Stimulated activated effector memory CD8-positive, alpha-beta T cell treated with anti-CD3 and anti-CD28 coated beads, Interleukin-12 subunit alpha, Interleukin-12 subunit beta, amount 100 ng/mL, for 72 hours (primary cell): Measurements from ENCODE around the gene SIRT4.
"Not testable (repeated sequence)": the region's sequence is repeated elsewhere in the genome, so short reads cannot be mapped to it uniquely, and the experiment has no call there.

Source experiments
- ATAC-seq: fragments of 150-1000 bp; cut with Tn5 transposase; 2 replicates; pipeline ENCODE4 v1.10.0; 2021
- DNase-seq, 2 donors: peaks; one replicate each; pipeline ENCODE4 v3.0.0; 2021 to 2022; ENCODE audit warnings: low spot score in 2 of 2
- H3K27ac Mint-ChIP-seq: one replicate; pipeline ENCODE4 v1.8.0; 2022; ENCODE audit warnings: mild to moderate bottlenecking, mixed read lengths
- H3K36me3 Mint-ChIP-seq: one replicate; pipeline ENCODE4 v1.8.0; 2022; ENCODE audit warnings: mild to moderate bottlenecking, mixed read lengths
- H3K4me1 Mint-ChIP-seq: one replicate; pipeline ENCODE4 v1.8.0; 2022; ENCODE audit warnings: mixed read lengths
- H3K4me3 Mint-ChIP-seq: one replicate; pipeline ENCODE4 v1.8.0; 2022; ENCODE audit warnings: mild to moderate bottlenecking, mixed read lengths
- H3K9me3 Mint-ChIP-seq: one replicate; pipeline ENCODE4 v1.8.0; 2022; ENCODE audit warnings: mixed read lengths

SIRT4 gene

GRCh38 chr12:120317224-120318105 is 15.3 kb downstream of the SIRT4 start:
- peak; percentile 100 for DNase-seq
- no peaks in the 10 kb centered on the region for H3K9me3 Mint-ChIP-seq
- ATAC-seq, result peak; percentile 100
- peak overlapping the region; percentile 91 for H3K4me3 Mint-ChIP-seq
- H3K27ac Mint-ChIP-seq, result peak overlapping the region; percentile 98
- peaks cover 12% of the 10 kb centered on the region for H3K36me3 Mint-ChIP-seq
- H3K4me1 Mint-ChIP-seq, result peaks cover 15% of the 10 kb centered on the region

DNA sequence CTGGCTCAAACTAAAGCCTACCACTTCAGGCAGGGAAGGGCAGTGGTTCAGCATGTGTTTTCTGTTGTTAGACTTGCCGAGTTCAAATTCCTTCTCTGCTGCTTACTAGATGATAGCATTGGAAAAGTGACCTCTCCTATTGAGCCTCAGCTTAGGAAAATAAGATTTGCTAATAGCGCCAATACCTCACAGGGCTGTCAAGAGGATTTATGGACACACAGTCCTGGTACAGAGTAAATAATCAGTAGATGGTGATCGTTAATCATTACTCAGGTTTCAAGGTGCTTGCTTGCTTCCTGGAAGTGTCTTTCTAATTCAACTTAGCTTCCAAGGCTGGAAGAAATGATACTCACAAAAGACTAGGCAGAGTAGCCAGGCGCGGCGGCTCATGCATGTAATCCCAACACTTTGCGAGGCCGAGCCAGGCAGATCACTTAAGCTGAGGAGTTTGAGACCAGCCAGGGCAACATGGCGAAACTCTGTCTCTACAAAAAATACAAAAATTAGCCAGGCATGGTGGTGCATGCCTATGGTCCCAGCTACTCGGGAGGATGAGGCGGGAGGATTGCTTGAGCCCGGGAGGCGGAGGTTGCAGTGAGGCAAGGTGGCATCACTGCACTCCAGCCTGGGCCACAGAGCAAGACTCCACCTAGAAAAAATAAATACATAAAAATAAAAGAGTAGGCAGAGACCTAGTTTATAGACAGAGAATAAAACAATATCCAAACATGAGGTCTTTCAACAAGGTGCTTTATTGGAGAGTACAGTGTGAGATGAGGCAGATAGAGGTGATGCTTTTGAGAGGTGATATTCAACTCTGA is 19.5 kb downstream of the SIRT4 start:
- no peak for DNase-seq
- H3K4me1 Mint-ChIP-seq, result peaks cover 13% of the 10 kb centered on the region
- no peak for ATAC-seq
- peaks cover 12% of the 10 kb centered on the region for H3K36me3 Mint-ChIP-seq
- H3K27ac Mint-ChIP-seq, result no peak overlapping the region
- H3K9me3 Mint-ChIP-seq, result no peaks in the 10 kb centered on the region
- H3K4me3 Mint-ChIP-seq, result no peak overlapping the region

GRCh38 chr12:120323772-120324171 is 21.7 kb downstream of the SIRT4 start:
- no peak for DNase-seq
- no peak for ATAC-seq
- H3K4me3 Mint-ChIP-seq, result no peak overlapping the region
- H3K9me3 Mint-ChIP-seq, result no peaks in the 10 kb centered on the region
- H3K36me3 Mint-ChIP-seq, result no peaks in the 10 kb centered on the region
- H3K4me1 Mint-ChIP-seq, result no peaks in the 10 kb centered on the region
- no peak overlapping the region for H3K27ac Mint-ChIP-seq

DNA sequence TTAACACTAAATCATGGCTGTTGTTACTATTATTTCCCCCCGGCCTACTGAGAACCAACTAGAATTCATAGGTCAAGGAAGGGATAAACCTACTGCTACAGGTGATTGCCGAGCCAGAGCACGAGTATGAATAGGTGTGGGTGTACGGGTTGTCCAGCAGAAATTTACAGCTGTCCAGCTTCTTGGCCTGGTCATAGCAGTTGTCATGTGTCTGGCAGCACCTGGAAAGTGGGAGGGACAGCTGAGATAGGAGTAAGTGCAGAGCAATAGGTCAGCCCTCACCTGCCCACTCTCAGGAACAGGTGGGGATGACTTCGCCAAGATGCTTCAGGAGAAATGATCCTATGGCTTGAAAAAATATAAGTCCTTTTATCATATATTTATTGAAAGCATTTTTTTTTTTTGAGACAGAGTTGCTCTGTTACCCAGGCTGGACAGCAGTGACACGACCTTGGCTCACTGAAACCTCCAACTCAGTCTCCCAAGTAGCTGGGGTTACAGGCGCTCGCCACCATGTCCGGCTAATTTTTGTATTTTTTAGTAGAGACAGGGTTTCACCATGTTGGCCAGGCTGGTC is 22.8 kb downstream of the SIRT4 start:
- H3K36me3 Mint-ChIP-seq, result no peaks in the 10 kb centered on the region
- no peaks in the 10 kb centered on the region for H3K4me1 Mint-ChIP-seq
- H3K4me3 Mint-ChIP-seq, result peak overlapping the region; percentile 88
- ATAC-seq (no peak), DNase-seq (no peak)
- no peak overlapping the region for H3K27ac Mint-ChIP-seq
- H3K9me3 Mint-ChIP-seq, result no peaks in the 10 kb centered on the region

- no peak for ATAC-seq
- H3K27ac Mint-ChIP-seq, result no peak within 1 kb of the TSS
Observed at GRCh38 chr12:120327593-120327992, 25.5 kb downstream of the SIRT4 start, which contains the start of gene PLA2G1B. Gene PLA2G1B, minus strand, starts transcription at chr12:120327779. Its CDS starts 26 bp downstream, at chr12:120327753.

GRCh38 chr12:120328228-120328627 is 26.1 kb downstream of the SIRT4 start:
- Mint-ChIP-seq H3K4me1 (no peaks in the 10 kb centered on the region), H3K9me3 (no peaks in the 10 kb centered on the region), H3K4me3 (no peak overlapping the region), H3K36me3 (no peaks in the 10 kb centered on the region), H3K27ac (no peak overlapping the region)
- no peak for DNase-seq
- no peak for ATAC-seq

More at GRCh38 chr12:120327593-120327992, 25.5 kb downstream of the SIRT4 start, which contains the start of gene PLA2G1B:
- Mint-ChIP-seq H3K4me3 (no peak within 1 kb of the TSS), H3K4me1 (no peaks in the 10 kb centered on the region), H3K9me3 (no peaks in the 10 kb centered on the region), H3K36me3 (no peaks in the 10 kb centered on the region)
- no peak for DNase-seq

DNA sequence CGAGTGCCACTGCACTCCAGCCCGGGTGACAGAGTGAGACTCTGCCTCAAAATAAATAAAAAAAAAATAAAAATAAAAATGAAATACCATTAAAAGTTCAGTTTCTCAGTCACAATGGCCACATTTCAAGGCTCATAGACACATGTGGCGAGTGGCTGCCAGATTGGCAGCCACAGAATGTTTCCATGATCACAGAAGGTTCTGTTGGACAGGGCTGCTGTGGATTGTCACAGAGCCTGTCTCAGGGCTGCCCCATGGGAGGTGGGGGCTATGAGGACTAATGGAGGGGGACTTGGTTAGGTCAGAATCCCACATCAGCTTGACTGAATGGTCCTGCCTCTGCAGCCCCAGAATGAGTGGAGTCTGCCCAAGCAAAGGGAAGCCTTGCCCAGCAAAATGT is 29.3 kb downstream of the SIRT4 start:
- Mint-ChIP-seq H3K36me3 (no peaks in the 10 kb centered on the region), H3K4me1 (no peaks in the 10 kb centered on the region), H3K27ac (no peak overlapping the region), H3K9me3 (peaks cover 3% of the 10 kb centered on the region), H3K4me3 (no peak overlapping the region)
- DNase-seq (no peak), ATAC-seq (no peak)

- peaks cover 3% of the 10 kb centered on the region for H3K9me3 Mint-ChIP-seq
- DNase-seq (no peak), ATAC-seq (no peak)
- H3K4me1 Mint-ChIP-seq, result no peaks in the 10 kb centered on the region
- no peaks in the 10 kb centered on the region for H3K36me3 Mint-ChIP-seq
- H3K27ac Mint-ChIP-seq, result no peak overlapping the region
- no peak overlapping the region for H3K4me3 Mint-ChIP-seq
Observed at GRCh38 chr12:120332041-120332440, 29.9 kb downstream of the SIRT4 start.

- ATAC-seq, result no peak
Observed at GRCh38 chr12:120332523-120332922, 30.4 kb downstream of the SIRT4 start.

DNA sequence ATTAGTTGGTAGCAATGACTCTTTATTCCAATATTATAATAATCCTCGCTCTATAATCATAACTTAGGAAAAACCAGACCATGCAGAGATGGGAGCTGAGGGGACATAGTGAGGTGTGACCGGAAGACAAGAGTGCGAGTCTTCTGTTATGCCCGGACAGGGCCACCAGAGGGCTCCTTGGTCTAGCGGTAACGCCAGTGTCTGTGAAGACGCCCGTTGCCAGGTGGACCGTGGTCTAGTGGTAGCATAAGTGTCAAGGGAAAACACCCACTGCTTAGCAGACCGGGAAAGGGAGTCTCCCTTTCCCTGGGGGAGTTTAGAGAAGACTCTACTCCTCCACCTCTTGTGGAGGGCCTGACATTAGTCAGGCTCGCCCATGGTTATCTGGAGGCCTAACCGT is 33.3 kb downstream of the SIRT4 start:
- ATAC-seq, H3K36me3 Mint-ChIP-seq, H3K27ac Mint-ChIP-seq, H3K4me3 Mint-ChIP-seq, H3K4me1 Mint-ChIP-seq: not testable (repeated sequence)
- H3K9me3 Mint-ChIP-seq, result peaks cover 11% of the 10 kb centered on the region
- DNase-seq, result peak; percentile 15 to 71

More at GRCh38 chr12:120332523-120332922, 30.4 kb downstream of the SIRT4 start:
- peaks cover 5% of the 10 kb centered on the region for H3K9me3 Mint-ChIP-seq
- no peaks in the 10 kb centered on the region for H3K36me3 Mint-ChIP-seq
- no peak for DNase-seq
- no peak overlapping the region for H3K27ac Mint-ChIP-seq
- no peaks in the 10 kb centered on the region for H3K4me1 Mint-ChIP-seq
- no peak overlapping the region for H3K4me3 Mint-ChIP-seq

- H3K4me3 Mint-ChIP-seq, H3K36me3 Mint-ChIP-seq, DNase-seq, H3K27ac Mint-ChIP-seq, ATAC-seq, H3K4me1 Mint-ChIP-seq: not testable (repeated sequence)
- H3K9me3 Mint-ChIP-seq, result peaks cover 11% of the 10 kb centered on the region
Observed at GRCh38 chr12:120336392-120336791, 34.3 kb downstream of the SIRT4 start.

GRCh38 chr12:120337730-120338129 is 35.6 kb downstream of the SIRT4 start:
- no peak for DNase-seq
- no peak for ATAC-seq
- no peaks in the 10 kb centered on the region for H3K4me1 Mint-ChIP-seq
- no peaks in the 10 kb centered on the region for H3K36me3 Mint-ChIP-seq
- no peak overlapping the region for H3K27ac Mint-ChIP-seq
- no peak overlapping the region for H3K4me3 Mint-ChIP-seq
- H3K9me3 Mint-ChIP-seq, result peaks cover 11% of the 10 kb centered on the region

- Mint-ChIP-seq H3K27ac (no peak overlapping the region), H3K4me3 (no peak overlapping the region), H3K36me3 (no peaks in the 10 kb centered on the region), H3K9me3 (peaks cover 11% of the 10 kb centered on the region), H3K4me1 (no peaks in the 10 kb centered on the region)
- no peak for ATAC-seq
- DNase-seq, result no peak
Observed at GRCh38 chr12:120339256-120339655, 37.1 kb downstream of the SIRT4 start.

DNA sequence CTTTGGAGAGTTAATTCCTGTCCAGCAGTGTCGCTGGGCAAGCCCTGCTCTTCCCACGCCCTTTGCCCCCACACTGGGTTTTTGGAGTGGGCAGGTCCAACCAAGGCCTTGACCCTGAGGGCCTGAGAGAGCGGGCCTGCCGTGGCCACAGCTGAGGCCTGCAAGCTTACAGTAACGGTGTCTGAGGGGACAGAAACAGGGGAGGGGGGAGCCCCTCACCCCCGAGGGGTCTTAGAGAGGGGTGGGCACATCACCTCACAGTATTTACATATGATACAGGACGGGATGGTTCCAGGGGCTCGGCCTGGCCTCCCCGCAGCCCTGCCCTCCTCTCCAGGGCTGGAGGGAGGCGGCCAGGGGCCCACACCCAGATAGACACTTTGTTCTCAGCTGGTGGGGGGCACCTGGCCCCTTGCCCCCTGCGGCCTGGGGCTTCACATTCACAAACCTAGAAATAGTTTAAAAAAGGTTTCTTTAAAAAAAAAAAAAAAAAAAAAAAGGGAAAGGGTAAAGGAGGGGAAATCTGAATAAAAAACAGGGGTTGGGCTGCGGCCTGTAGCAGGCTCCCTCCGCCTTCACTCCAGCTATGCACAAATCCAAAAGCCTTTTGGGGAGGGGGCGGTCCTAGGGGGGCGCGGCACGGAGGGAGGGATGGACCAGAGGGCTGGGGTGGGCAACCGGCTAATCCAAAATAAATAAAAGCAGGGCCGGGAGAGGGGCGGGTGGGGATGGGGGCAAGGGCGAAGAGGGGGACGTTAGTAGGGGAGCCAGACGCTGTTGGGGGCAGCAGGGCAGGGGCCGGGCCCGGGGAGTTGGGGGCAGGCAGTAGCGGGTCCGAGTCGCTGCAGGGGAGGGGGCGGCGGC is 40.3 kb downstream of the SIRT4 start:
- peaks cover 7% of the 10 kb centered on the region for H3K9me3 Mint-ChIP-seq
- ATAC-seq, result no peak
- DNase-seq, result no peak
- no peaks in the 10 kb centered on the region for H3K36me3 Mint-ChIP-seq
- H3K4me1 Mint-ChIP-seq, result no peaks in the 10 kb centered on the region
- H3K4me3 Mint-ChIP-seq, result no peak overlapping the region
- H3K27ac Mint-ChIP-seq, result no peak overlapping the region
